ENCODE results near the gene SQSTM1. TPM values are rescaled to one million over a fixed set of nuclear protein-coding genes. Genes with fewer than 3 reads are reported as not detected.

SQSTM1 gene
- total and polyA plus RNA-seq, 12 donors: 258 to 2,312 (median 660) TPM

DNA sequence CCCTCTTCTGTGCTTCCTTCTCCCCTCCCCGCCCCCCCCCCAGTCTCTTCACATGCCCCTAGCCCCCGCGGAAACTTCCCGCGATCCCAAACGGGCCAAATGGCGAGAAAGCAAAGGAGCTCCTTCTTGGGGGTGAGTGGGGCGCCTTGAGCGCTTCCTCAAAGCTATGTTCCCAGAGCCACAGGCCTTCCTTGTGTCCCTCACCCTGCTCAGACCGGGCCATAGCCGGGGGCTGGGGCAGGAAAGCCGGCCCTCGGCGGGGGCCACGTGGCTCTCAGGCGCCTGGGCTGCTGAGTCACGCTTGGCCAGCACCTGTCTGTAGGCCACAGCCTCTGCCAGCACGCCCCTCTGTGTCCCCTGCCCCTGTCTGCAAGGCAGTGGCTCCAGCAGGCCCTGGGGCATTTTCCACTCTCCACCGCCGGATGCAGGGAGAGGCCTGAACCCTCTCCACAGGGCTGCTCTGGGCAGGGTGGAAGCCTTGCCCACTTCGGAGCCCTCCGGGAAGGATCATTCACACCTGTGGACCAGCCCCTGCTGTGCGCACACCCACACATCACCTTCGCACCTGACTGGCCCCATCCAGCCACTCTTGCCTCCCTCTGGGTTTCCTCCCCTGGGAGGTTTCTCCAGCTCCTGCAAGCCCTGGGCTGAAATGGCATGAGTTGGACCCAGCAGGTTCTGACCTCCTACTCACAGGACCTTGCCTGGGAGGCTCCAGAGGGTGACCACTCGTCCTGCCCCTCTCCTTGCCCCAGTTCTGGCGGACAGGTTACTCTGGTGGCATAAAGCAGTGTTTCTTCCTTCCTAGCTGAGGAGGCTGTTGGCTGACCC, 1.2 kb upstream of the SQSTM1 start:
- peak in 1 of 2 donors; percentile 17 for TF ChIP-seq POLR2A (IDR thresholded peaks at IDR 0.05)
- TF ChIP-seq CTCF (IDR thresholded peaks at IDR 0.05): peak in 1 of 6 experiments; percentile 4
- WGBS, 4 donors: 17 to 22% (median 18%) methylated on average over 18 to 26 of the region's 26 CpGs; no CpG with 5 or more reads in 1 of the 4 donors
- peak overlapping the region in 2 of 4 donors; percentile 21 to 99 for H3K4me3 ChIP-seq
- H3K27me3 ChIP-seq: no peaks in the 10 kb centered on the region
- peak overlapping the region; percentile 97 to 100 (median 99) for H3K27ac ChIP-seq
- peaks cover 63% of the 10 kb centered on the region in 2 donors for H3K4me1 ChIP-seq (replicated peaks in 1 of 2)
- H3K9me3 ChIP-seq (replicated peaks in 1 of 3): no peaks in the 10 kb centered on the region
- H3K36me3 ChIP-seq (replicated peaks in 1 of 2): peaks cover 0 to 22% of the 10 kb centered on the region in 2 donors
- intact Hi-C loops (cut with DNase I): loop anchor here in 1 of 2 donors (10.0 kb wide), 1 partner anchor 85 kb away; the partner anchor contains the start of gene TBC1D9B
- peak; percentile 85 to 92 (median 89) for DNase-seq

DNA sequence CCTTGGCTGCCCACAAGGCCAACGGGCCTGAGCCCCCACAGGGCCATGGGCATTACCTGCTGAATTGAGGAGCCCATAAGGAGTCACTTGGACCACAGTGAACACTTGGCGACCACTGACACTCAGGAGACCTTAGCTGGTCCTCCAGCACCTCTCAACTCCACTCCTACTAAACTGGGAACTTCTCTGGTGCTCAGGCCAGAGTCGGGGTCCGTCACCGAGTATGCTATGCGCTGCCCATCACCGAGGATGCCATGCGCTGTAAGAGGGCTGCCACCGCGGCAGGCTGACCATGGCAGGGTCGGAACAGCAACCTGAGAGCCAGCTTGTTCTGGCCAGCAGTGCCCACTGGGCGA, 600 bp upstream of the SQSTM1 start:
- peak overlapping the region in 3 of 4 donors; percentile 31 to 99 (median 81) for H3K4me3 ChIP-seq
- intact Hi-C loops (cut with DNase I): loop anchor here in 1 of 2 donors (10.0 kb wide), 1 partner anchor 85 kb away; the partner anchor contains the start of gene TBC1D9B
- H3K36me3 ChIP-seq (replicated peaks in 1 of 2): peaks cover 0 to 28% of the 10 kb centered on the region in 2 donors
- no peaks in the 10 kb centered on the region for H3K27me3 ChIP-seq
- peak in 1 of 7 donors; percentile 78 for DNase-seq
- peak overlapping the region; percentile 97 to 100 (median 99) for H3K27ac ChIP-seq
- H3K4me1 ChIP-seq (replicated peaks in 1 of 2): peaks cover 68 to 69% of the 10 kb centered on the region in 2 donors
- 19 to 31% (median 28%) methylated on average over 5 to 12 of the region's 12 CpGs; no CpG with 5 or more reads in 1 of the 4 donors for WGBS, 4 donors
- no peak for TF ChIP-seq CTCF (IDR thresholded peaks at IDR 0.05)
- no peak for TF ChIP-seq POLR2A (IDR thresholded peaks at IDR 0.05)
- H3K9me3 ChIP-seq (replicated peaks in 1 of 3): no peaks in the 10 kb centered on the region

DNA sequence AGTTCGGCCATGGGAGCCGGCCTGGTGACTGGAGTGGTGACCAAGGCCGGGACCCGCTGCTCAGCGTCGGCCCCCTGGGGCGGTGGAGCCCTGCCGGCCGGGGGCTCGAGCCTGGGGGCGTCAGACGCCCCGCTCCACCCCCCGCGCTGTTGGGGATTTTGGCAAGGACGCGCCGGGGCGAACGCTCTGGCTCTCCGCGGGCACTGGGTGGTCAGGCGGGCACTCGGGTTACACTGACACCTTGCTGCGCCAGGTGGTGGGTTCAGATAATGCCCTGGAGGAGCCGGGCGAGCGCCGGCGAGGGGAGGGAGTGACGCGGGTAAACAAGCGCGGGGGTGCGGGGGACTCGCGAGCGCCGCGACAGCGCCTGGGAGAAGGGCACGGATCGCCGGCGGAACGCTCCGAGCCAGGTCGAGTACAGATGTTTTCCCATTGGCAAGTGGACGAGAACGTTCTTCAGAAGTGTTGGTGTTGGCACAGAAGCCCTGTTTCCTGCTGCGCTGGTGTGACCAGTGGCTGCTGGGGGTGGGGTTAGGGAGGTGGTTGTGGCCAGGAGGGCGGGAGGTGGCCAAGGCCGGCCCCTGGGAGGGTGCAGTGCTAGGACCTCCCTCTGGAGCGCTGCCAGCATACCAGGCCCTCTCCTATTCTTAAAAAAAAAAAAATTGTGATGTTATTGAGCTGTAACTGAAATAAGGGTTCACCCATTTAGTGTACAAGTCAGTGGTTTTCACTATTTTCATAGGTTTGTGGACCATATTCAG, 773 bp downstream of the SQSTM1 start:
- H3K36me3 ChIP-seq (replicated peaks in 1 of 2): peaks cover 0 to 42% of the 10 kb centered on the region in 2 donors
- WGBS, 4 donors: 0% methylated on average over 2 to 54 of the region's 54 CpGs
- H3K4me3 ChIP-seq: peak overlapping the region; percentile 52 to 99 (median 86)
- intact Hi-C loops (cut with DNase I): loop anchor here in 1 of 2 donors (10.0 kb wide), 1 partner anchor 83 kb away; the partner anchor contains the start of gene TBC1D9B
- peak; percentile 68 to 94 for TF ChIP-seq POLR2A (IDR thresholded peaks at IDR 0.05)
- TF ChIP-seq CTCF (IDR thresholded peaks at IDR 0.05): no peak
- DNase-seq: peak; percentile 94 to 98 (median 98)
- peak overlapping the region; percentile 89 to 100 (median 99) for H3K27ac ChIP-seq
- H3K27me3 ChIP-seq: no peaks in the 10 kb centered on the region
- H3K9me3 ChIP-seq (replicated peaks in 1 of 3): no peaks in the 10 kb centered on the region
- peaks cover 66 to 81% of the 10 kb centered on the region in 2 donors for H3K4me1 ChIP-seq (replicated peaks in 1 of 2)

- Histone ChIP-seq H3K27ac (peak overlapping the region in 4 of 5 donors; percentile 42 to 100 (median 99)), H3K27me3 (no peaks in the 10 kb centered on the region), H3K9me3 (replicated peaks in 1 of 3) (no peaks in the 10 kb centered on the region), H3K4me3 (peak overlapping the region in 3 of 4 donors; percentile 50 to 99 (median 81)), H3K36me3 (replicated peaks in 1 of 2) (peaks cover 0 to 48% of the 10 kb centered on the region in 2 donors), H3K4me1 (replicated peaks in 1 of 2) (peaks cover 62 to 82% of the 10 kb centered on the region in 2 donors)
- DNase-seq: peak in 1 of 7 donors; percentile 25
- no peak for TF ChIP-seq CTCF (IDR thresholded peaks at IDR 0.05)
- TF ChIP-seq POLR2A (IDR thresholded peaks at IDR 0.05): no peak
- intact Hi-C loops (cut with DNase I): loop anchor here in 1 of 2 donors (10.0 kb wide), 1 partner anchor 83 kb away; the partner anchor contains the start of gene TBC1D9B
- 26 to 38% (median 29%) methylated on average over 3 of the region's 3 CpGs for WGBS, 4 donors
Measured at GRCh38 chr5:179822059-179822432, 1.3 kb downstream of the SQSTM1 start.

Data from adrenal gland (tissue), 12 donors.